ENCODE measurements around the gene UFD1. TPM values are rescaled to one million over a fixed set of nuclear protein-coding genes. Genes with fewer than 3 reads are reported as not detected.
A peak's percentile ranks its signal among the peaks of the same experiment; 100 is the strongest.

The UFD1 gene
- total and polyA plus RNA-seq, 9 of the 15 experiments (the other 6 are each of a cell fraction or from before 2014, with no cell fraction given), result 238 to 645 (median 363) TPM

- TF ChIP-seq ZNF655 (CRISPR knock-in tag; IDR thresholded peaks at IDR 0.05), result no peak
- peak; percentile 87; the same call in 1 of the 2 replicates for TF ChIP-seq ZNF76 (CRISPR knock-in tag; IDR thresholded peaks at IDR 0.05; ENCODE audit: borderline replicate concordance)
- TF ChIP-seq REST (IDR thresholded peaks at IDR 0.05; ENCODE audit: borderline replicate concordance), result no peak; the same call in 1 of the 2 replicates
- peak; percentile 87 for TF ChIP-seq REST (CRISPR knock-in tag; IDR thresholded peaks at IDR 0.05; ENCODE audit: low read depth)
- TF ChIP-seq USF2 (CRISPR knock-in tag; IDR thresholded peaks at IDR 0.05), result peak; percentile 93
- no peak for TF ChIP-seq CBX2 (IDR thresholded peaks at IDR 0.05; ENCODE audit: insufficient read depth, low read length, poor library complexity, severe bottlenecking)
- TF ChIP-seq HDAC6 (IDR thresholded peaks at IDR 0.05; ENCODE audit: low read depth, low read length), result 0 out of 2 replicates have a peak, but pooled peaks have one; percentile 56
- TF ChIP-seq SMARCB1 (IDR thresholded peaks at IDR 0.05; ENCODE audit: insufficient read length, low read depth), result no peak
- 0 out of 2 replicates have a peak, but pooled peaks have one; percentile 32 for TF ChIP-seq TCF15 (CRISPR knock-in tag; IDR thresholded peaks at IDR 0.05)
- peak; percentile 88 for TF ChIP-seq E2F1 (CRISPR knock-in tag; IDR thresholded peaks at IDR 0.05)
- peak; percentile 95 for TF ChIP-seq SP2 (IDR thresholded peaks at IDR 0.05; ENCODE audit: extremely low read depth, low read depth, low read length, poor library complexity, severe bottlenecking)
- no peak for TF ChIP-seq NUFIP1 (IDR thresholded peaks at IDR 0.05; ENCODE audit: partially characterized antibody)
- no peak for TF ChIP-seq TCF7L2 (IDR thresholded peaks at IDR 0.05; ENCODE audit: low read depth, low read length)
- peak; percentile 74; the same call in 1 of the 2 replicates for TF ChIP-seq NFRKB (IDR thresholded peaks at IDR 0.05; ENCODE audit: low read depth)
- peak; percentile 95 for TF ChIP-seq SUPT5H (IDR thresholded peaks at IDR 0.05)
- TF ChIP-seq MAFK (IDR thresholded peaks at IDR 0.05; ENCODE audit: low read length), result peak; percentile 10
Observed at GRCh38 chr22:19447330-19448075, 31.5 kb downstream of the UFD1 start, which contains the start of gene C22orf39 (continued).
